ENCODE data around the gene KMT5B.

DNA sequence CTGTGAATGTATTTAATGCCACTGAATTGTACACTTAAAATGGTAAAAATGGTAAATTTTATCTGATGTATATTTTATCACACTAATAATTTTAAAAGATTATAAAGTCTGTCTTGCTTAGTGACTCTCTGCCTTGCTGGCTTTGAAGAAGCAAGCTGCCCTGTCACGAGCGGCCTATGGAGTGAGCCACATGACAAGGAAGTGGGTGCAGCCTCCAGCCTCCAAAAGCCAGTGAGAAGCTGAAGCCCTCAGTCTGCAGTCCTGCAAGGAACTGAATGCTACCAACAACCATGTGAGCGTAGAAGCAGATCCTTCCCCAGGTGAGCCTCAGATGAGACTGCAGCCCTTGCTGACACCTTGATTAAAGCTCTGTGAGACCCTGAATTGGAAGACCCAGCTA lies 38.7 kb upstream of the KMT5B start:
- TF ChIP-seq POLR2A (IDR thresholded peaks at IDR 0.05; ENCODE audit: low read depth, low read length) (no peak), MXI1 (IDR thresholded peaks at IDR 0.05; ENCODE audit: borderline replicate concordance, low read depth, low read length) (no peak), CTCF (conservative IDR thresholded peaks at IDR 0.05; ENCODE audit: low read depth, low read length) (no peak), ELK1 (IDR thresholded peaks at IDR 0.05; ENCODE audit: borderline replicate concordance, low read depth, low read length) (no peak), CEBPB (IDR thresholded peaks at IDR 0.05; ENCODE audit: low read depth, low read length) (no peak), RFX5 (IDR thresholded peaks at IDR 0.05; ENCODE audit: low read depth, low read length) (no peak), CHD1 (IDR thresholded peaks at IDR 0.05; ENCODE audit: low read depth, low read length) (no peak), RAD21 (IDR thresholded peaks at IDR 0.05; ENCODE audit: low read length) (no peak), RCOR1 (IDR thresholded peaks at IDR 0.05; ENCODE audit: insufficient replicate concordance, low read length) (no peak), SMC3 (IDR thresholded peaks at IDR 0.05; ENCODE audit: low read depth, low read length) (no peak), MAZ (IDR thresholded peaks at IDR 0.05; ENCODE audit: borderline replicate concordance, low read depth, low read length) (no peak), MAFK (IDR thresholded peaks at IDR 0.05; ENCODE audit: low read depth, low read length) (no peak), FOS (IDR thresholded peaks at IDR 0.05; ENCODE audit: low read depth, low read length) (no peak)
- TF ChIP-seq, protein P1, sequence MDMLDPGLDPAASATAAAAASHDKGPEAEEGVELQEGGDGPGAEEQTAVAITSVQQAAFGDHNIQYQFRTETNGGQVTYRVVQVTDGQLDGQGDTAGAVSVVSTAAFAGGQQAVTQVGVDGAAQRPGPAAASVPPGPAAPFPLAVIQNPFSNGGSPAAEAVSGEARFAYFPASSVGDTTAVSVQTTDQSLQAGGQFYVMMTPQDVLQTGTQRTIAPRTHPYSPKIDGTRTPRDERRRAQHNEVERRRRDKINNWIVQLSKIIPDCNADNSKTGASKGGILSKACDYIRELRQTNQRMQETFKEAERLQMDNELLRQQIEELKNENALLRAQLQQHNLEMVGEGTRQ (IDR thresholded peaks at IDR 0.05; ENCODE audit: low read depth, low read length): no peak

Measured in IMR-90 (cell line).